ENCODE data around the gene GPRIN2.

Gene GPRIN2

DNA sequence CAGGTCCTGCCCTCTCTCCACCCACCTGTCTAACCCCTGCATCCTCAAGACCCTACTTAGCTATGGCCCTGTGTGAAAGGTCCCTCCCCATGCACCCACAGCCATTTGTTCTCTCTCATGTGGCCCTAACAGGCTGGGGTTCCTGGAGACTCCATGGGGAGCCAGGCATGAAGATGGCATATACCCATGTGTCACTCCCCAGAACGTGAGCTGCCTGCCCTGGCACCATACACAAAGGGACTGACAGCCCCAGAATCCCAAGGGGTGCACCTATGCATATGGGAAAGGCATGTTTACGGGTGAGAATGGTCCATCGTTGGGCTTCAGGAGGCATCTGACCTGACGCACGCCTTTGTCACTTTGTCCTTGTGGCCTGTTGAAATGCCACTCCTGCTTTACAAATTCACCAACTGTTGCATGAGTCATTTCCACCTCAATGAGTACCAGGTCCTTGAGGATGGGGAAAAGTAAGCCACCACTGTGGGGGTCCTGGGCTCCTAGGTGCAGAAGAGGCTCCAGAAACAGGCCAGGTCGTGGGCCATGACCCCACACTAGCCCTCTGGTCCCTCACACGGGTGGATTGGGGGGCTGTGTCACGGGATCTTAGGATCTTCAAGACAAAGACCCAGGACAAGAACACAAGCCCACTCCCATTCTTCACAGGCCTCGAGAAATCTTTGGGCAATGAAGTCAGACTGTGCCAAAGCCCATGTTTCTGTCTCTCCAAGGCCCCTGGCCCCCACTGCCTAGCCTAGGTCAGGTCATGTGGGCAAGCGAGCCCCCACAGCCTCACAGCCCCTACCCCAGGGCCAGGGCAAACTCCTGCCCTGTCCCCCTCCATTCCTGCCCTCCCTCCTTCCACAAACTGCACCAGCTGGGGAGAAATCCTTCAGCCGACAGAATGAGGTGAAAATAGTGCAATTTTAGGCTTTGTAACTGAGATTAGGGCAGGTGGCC lies 8.6 kb downstream of the GPRIN2 start:
- DNase-seq = peak; percentile 13

DNA sequence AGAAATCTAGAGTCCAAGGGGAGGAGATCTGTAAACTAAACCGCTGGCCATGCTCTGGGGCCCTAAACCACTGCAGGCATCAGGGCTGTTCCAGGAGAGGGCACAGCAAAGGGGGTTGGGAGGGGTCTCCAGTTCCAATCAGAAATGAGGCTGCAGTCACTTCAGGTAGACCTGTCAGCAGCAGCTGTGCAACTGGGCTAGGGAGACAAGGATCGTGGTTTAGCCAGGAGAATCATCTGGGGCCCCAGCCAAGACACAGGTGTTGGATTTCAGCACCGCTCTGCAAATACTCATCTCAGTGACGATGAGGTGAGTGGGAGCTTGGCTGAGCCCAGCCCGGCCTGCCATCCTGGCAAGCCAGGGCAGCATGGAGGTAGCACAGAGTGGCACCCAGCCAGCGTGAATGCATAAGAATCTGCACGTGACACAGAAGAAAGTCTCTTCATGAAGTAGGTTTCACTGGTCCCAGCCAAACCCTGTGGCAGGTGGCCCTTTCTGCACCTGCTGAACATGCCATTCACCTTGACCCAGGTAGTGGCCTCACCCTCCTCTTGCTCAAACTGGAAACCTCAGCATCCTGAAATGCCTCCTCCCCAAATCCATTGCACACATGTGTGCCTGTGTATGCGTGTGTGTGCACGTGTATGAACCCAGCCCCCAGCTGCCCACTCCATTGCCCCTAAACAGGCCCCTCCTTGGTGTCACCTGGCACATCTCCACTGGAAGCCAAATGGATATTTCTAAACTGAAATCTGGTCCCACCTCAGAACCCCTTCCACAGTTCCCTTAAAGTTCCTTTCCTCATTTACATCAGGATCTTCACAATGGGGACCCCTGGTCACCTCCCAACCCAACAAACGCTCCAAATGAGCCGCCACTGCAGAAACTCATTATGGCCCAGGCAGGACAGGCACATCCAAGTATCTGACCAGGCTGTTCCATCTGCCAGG lies 9.6 kb downstream of the GPRIN2 start:
- peak; percentile 13 for DNase-seq

DNA sequence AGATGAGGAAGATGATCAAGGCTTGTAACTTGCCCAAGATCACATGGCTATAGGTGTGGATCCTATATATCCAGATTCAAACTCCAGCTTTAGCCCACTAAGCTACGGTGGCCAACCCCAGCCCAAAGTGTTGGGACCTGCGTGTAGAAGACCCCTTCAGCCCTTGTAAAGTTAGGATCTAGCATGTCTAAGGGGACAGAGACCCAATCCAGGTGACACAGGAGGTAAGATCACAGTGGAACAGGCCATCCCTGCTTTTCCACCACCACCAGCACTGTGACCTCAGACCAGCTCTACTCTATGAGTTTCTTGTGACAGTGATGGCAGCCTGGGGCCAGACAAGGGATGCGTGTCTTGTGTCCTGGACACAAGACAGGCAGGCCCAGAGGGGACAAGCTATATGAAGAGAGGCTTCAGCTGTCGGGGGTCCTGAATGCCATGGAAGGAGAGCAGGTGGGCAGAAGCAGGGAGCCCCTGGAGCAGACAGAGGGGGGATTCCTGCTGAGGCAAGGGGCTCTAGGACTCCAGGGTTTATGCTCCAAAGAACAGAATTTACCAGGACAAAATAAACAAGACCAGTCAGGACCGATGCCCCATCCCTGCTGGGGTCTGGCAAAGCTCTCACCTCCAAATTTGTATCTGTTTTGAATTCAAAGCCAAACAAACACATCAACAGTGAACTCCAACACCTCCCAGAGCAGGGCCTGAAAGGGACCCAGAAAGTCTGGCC lies 10.4 kb downstream of the GPRIN2 start:
- DNase-seq = peak; percentile 6

DNA sequence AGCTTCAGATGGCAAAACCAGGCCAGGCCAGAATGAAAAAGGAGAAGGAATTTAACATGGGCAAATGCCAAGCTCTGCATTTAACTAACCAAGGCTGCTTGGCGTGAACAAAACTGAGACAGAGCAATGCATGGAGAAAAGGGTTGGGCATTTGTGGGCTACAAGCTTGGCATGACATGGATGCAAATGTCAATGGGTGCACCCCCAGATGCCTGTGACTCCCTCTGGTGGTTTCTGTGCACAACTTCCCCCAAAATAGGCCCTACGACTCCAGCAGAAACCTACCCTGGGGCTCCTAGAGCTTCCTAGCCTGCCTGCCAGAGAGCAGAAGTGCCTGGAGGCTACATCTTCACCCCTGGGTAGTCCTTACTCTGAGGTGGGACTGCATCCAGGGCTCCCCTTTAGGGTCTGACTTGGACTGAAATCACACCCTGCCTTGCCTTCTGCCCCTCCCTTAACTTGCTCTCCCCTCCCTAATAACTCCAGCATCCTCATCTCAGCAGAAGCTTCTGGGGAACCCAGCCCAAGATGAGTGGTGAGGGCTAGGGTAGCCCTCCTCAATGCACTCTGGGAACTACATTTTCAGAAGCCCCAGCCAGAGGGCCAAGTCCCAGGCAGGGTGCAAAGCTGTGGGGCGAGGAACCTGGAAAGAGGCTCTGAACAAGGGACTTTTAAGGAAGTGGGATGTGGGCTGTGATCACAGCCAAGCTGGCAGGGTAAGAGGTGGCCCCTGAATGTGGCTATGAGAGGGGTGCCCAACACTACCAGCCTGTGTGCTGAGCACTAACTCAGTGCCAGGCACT lies 11.3 kb downstream of the GPRIN2 start:
- peak; percentile 11 for DNase-seq

DNA sequence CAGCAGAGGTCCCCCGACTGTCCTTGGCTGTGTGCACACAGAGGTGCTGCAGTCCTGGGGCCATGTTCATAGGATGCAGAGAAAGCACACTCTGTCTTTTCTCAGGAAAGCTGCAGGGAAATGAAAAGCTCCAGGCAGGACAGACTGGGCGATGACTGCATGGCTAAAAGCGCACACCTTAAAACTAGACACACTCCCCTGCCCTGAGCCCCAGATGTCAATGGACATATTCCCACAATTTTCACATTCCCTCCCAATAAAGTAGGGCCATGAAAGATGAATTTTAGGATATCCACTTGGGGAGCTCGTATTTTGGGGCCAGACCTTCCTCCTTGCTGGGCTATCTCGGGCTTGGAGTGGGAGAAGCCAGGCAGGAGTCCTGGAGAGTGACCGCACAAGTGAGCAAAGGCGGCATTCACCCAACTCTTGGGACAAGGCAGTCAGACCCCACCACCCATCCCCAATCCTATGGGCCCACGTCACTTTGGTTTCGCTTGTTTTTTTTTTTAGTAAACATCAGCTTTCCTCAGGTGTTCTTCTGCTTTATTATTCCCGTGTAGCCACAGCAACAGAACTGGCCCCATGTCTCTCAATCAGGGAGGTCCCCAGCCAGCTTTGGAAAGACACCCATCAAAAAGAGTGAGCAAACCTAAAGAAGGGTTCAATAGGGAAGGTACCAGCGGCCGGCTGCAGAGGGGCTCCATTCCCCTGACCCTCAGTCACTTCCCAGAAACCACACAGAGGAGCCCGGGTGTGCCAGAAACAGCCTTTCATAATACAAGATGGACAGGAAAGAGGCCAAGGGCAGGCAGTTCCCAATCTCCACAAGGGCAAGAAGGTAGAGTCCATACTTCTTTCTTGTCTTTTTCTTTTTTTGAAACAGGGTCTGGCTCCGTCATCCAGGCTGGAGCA lies 12.7 kb downstream of the GPRIN2 start:
- DNase-seq = peak; percentile 10

DNA sequence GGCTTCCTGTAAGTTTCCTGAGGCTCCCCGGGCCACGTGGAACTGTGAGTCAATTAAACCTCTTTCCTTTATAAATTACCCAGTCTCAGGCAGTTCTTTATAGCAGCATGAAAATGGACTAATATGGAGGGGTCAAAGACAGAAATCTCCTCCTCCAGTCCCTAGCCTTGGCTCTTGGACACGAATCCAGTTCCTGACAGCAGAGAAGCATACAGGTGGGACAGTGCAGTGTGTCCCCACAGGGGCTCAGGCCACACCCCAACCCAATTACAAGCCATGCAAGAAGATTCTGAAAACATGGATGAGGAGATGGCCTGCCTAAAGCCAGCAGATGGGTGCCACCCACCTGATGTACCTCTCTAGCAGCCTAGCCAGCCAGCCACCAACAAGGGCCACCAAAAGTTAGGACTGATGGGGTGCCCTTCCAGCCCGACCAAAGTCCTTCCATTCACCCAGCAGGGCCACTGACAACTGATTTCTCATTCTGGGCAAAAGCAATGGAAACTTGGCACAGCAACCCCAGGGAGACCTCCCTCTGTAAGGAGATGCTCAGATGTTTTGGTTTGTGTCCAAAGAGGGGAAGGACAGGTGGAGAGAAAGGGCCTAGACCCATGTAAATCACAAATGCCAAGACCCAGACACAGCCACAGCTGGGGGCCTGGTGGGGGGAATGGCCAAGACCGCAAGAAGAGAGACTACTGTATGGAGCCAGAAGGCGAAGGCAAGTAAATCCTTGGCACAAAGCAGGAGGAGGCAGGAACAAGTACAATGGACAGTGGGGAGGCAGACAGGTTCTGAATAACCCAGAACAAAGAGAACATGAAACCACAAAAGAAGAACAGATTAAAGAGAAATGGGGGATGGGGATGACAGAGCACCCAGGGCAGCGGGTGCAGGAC lies 13.6 kb downstream of the GPRIN2 start:
- peak; percentile 6 for DNase-seq

DNA sequence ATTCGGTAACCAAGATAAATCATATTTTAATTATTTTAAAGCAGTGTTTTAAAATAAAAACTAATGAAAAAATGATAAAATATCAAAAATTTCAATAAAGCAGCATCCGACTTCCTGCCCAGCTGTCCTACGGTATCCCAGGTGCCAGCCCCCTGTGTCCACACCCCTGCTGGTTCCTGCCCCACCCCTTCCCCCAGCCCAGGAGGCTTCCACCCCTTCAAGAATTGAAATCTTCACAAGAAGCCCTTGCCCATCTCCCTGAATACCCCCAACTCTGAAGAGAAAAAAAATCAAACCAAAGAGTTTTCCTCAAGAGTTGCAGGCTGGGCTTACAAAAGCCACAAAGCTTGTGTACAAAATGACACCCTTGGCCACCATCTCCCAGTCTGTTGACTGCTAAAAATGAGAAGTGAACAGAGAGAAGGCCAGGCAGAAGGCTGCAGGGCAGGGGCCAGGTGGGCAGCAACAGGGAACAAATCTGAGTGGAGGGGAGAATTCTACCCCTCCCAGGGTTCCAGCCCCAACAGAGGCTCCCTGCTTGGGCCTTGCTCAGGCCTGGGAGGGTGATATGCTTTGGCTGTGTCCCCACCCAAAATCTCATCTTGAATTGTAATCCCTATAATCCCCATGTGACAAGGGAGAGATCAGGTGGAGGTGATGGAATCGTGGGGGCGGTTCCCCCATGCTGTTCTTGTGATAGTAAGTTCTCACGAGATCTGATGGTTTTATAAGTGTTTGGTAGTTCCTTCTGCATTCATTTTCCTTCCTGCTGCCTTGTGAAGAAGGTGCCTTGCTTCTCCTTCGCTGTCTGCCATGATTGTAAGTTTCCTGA lies 14.5 kb downstream of the GPRIN2 start:
- DNase-seq = peak; percentile 8

DNA sequence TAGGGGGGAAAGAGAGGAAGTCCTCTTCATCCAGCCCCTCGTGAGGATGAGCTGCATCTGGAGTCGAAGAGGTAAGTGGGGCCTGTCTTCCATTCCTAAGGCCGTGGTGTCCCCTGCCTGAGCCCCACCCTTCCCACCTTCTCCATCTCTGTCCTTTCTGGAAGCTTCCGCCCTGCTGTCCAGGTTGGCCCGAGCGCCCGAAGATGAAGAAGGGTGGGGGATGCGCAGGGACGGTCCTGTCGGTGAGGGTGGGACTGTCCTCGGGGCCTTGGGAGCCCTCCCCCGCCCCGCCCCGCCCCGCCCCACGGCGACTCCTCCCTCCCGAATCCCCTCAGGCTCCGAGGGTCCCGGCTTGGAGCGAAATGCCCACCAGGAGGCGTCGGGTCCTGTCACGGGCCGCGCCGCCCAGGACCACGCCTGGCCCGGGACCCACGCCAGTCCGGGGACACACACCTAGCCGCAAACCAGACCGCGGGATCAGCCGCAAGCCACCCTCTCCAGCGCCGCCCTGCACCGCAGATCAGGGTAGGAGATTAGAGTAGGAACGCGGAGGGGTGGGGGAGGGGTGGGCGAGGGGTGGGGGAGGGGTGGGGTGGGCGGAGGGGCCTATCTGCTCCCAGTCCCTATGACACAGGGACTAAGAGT lies 15.3 kb downstream of the GPRIN2 start:
- DNase-seq = peak; percentile 14

DNA sequence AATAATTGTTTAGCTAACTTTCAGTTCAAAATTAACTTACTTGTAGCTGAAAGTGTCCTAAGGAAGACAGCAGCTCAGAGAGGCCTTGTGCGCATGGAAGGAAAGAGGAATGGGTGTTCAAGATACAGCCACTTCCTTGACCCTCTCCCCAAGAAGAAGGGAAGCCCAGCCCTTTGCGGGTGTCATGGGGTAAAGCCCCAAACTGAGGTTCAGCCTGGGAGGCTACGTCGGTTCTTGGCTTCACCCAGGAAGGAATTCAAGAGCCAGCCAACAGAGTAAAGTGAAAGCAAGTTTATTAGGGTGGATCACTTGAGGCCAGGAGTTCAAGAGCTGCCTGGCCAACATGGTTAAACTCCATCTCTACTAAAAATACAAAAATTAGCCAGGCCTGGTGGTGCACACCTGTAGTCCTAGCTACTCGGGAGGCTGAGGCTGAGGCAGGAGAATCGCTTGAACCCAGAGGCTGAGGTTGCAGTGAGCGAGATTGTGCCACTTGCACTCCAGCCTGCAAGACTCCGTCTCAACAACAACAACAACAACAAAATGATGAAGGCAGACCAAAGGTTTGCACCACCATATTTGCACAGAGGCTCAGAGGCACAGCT lies 15.9 kb downstream of the GPRIN2 start:
- DNase-seq = peak; percentile 7

DNA sequence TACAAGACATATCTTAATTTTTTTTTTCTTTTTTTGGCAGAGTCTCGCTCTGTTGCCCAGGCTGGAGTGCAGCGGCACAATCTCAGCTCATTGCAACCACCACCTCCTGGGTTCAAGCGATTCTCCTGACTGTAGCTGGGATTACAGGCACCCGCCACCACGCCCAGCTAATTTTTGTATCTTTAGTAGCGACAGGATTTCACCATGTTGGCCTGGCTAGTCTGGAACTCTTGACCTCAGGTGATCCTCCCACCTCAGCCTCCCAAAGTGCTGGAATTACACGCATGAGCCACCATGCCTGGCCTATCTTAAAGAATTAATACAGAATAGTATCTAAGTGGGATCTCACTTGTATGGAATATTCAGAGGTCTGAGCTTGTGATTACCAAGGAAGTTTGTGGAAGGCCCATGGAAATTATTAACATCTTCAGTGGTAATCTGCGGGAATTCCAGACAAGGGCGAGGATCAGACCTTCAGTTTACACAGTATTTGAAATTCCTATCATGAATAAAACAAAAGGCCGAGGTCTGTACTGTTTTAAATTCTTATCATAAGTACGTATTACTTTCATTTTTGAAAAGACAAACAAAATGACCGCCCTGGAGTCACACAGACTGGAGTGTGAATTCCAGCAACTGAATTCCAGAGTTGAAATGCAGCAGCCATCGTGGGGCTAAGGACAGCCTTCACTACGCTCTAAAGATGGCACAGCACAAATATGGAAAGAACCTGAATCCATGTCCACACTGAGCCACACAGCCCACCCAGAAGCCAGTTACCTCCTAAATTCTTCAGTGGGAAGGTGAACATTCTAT lies 16.7 kb downstream of the GPRIN2 start:
- no peak for DNase-seq

DNA sequence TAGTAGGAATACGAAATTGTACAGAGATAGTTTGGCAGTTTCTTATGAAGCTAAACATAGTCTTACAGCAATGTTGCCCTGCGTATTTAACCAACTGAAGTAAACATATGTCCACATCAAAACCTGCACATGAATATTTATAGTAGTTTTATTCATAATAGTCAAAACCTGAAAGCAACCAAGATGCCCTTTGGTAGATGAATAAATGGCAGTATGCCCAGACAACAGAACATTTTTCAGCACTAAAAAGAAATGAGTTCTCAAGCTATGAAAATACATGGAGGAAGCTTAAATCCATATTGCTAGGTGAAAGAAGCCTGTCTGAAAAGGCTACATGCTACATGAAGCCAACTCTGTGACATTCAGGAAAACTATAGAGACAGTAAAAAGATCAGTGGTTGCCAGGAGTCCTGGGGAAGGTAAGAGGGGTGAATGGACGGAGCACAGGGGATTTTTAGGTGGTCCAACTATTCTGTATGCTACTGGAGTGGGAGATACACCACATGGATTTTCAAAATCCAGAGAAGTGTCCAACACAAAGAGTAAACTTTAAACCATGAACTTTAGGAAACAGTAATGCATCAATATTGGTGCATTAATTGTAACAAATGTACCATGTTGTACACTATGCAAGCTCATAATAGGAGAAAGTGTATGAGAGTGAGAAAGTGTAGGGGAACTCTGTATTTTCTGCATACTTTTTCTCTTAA lies 17.6 kb downstream of the GPRIN2 start:
- DNase-seq = no peak

DNA sequence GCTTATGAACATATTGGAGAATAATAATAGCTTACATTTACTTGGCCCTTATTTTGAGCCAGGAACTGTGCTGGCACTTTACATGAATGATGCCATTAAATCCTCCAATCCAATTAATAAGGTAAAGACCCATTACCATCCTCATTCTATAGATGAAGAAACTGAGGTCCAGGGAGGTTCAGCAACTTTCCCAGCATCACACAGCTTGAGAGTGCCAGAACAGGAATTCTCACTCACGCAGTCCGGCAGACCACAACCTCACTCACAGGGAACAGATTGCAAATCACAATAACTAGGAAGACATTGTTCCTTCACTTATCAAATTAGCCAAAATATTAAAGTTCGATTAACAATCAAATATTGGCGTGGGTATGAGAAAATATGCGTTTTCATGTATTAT lies 18.3 kb downstream of the GPRIN2 start:
- DNase-seq = no peak

DNA sequence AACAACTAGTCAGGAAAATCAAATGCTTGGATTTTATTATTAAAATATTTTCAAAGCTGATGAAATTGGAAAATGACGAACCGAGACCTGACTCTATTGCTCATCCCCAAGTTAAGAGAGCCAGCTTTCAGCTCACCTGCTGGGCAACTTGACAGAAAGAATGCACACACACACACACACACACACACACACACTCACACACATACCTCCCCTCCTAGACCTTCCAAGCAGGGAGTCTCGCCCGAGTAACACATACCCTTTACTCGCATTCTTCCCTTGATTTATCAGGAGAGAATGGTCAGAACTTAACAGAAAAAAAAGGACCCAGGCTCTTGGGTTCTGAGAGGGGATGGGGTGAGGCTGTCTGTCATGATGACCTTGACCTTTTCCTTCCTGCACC lies 19.1 kb downstream of the GPRIN2 start:
- peak; percentile 2 for DNase-seq

DNA sequence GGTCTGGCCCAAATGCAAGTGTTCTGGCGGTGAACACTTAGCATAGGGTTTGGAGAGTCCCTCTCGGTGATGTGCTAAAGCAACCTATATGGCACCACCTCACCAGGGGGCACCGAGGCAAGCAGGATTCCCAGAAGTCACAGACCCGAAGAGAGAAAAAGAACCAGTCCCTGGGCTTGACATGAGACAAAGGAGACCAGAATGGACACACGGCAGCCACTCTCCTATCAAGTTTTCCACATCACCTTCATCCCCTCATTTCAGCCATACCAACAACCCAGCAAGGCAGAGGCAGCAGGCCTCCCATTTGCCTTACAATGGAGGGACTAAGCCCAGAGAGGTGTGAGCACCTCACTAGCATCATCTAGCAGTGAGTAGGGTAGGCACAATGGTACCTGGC lies 19.7 kb downstream of the GPRIN2 start:
- peak; percentile 10 for DNase-seq

DNA sequence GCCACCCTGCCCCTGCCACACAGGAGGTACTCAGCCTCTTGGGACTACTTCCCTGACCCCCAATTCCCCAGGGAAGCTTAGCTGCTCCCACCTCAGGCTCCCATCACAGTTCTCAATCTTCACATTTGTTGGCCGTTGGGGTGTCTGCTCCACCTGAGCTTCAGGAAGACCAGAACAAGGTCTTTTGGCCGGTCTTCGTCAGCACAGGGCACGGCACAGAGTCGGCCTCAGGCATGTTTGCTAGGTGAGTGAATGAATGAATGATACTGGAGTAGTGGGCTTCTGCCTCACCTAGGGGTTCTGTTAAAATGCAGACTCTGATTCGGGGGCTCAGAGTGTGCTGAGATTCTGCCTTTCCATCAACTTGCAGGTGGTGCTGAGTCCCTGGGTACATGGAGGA lies 20.3 kb downstream of the GPRIN2 start:
- peak; percentile 13 for DNase-seq

DNA sequence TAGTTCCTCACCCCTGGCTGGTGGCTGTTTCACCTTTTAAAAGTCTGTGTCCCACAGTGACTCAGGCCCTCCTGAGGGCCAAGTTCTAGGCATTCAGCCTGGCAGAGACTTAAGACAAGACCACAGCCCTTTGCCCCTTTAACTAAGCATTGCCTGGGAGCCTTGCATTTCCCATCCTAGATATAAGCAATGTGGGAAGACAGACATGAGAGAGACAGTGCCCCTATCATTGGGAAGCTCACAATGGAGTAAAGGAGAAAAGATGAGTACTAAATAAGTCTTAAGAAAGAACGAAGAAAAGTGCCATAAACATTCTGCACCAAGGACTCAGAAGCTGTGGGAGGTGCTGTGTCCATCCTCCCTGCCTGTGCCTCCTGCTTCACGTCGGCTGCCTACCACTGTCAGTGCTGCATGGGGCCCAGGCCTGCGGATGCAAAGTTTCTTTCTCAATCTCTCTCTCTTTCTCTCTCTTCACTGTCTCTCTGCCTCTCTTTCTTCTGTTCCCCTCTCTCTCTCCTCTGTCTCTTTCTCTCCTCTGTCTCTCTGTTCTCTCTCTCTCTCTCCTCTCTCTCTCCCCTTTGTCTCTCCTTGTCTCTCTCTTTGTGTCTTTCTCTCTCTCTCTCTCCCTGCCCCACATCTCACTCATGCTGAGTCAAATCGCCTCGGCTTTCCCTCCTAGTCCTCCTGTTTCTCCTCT lies 21.5 kb downstream of the GPRIN2 start:
- peak; percentile 5 for DNase-seq

Data from activated CD8-positive, alpha-beta memory T cell treated with anti-CD3 and anti-CD28 coated beads, Interleukin-2, amount 50 U/mL, for 4 hours (primary cell).